GM12865 (cell line): Measurements from ENCODE around the gene CAB39L.

Experiments used
- DNase-seq: peaks from one replicate; pipeline ENCODE4 v3.0.0; 2010; ENCODE audit warnings: low read depth
- H3K4me3 ChIP-seq: 2 replicates; pipeline ENCODE4 v1.5.1; 2011; ENCODE audit warnings: mild to moderate bottlenecking, low read depth, low read length, control low read depth
- TF ChIP-seq, protein P1 (sequence below): IDR thresholded peaks from 2 replicates; pipeline ENCODE4 v1.5.1; 2011; ENCODE audit warnings: low read length, control low read depth, low read depth, inconsistent platforms; ENCODE audit not compliant: insufficient read depth; ENCODE audit errors: missing control alignments

Gene CAB39L

DNA sequence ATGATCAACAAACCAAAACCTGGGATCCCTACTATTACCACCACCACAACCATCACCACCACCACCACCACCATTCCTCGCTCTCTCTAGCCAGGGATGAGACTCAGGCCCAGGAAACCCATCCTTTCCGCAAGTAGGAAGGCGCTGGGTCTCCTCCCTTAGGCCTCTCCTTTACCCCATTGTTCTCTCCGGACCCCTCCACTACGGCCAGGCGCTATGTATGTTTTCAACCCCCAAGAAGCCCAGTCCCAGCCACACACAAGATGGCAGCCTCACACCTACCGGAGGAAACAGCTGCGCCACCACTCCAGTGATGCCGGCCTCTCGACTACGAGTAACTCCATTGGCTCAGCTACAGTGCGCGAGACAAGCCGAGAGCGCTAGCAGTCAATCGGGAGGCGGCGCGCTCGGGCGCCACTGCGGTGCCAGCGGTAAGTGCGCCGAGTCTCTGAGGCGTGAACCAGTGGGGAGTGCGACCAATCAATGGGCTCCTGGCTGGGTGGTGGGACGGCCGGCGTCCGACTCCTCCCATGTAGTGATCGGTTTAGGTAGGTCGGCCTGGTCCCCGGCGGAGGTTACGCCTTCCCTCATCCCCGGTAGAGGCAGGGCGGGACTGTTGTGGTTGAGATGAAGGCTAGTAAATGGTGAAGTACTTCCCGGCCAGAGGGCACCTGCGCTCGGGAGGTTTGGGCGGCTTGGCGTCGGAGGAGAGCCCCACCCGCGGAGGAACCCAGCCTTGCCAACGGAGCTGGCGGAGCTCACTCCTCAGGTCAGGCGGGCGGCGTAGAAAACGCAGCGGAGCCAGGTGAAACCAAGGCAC lies at the start of gene CAB39L, which contains the start of gene SETDB2:
Gene CAB39L (minus strand): TSS at position 361 of the 820 bp plus-strand sequence. CDS start 61,154 bp downstream, outside the sequence.
Gene SETDB2 (plus strand): TSS at position 571 of the 820 bp plus-strand sequence. CDS start 7,620 bp downstream, outside the sequence.
- peak; percentile 100 for DNase-seq
- TF ChIP-seq, protein P1, sequence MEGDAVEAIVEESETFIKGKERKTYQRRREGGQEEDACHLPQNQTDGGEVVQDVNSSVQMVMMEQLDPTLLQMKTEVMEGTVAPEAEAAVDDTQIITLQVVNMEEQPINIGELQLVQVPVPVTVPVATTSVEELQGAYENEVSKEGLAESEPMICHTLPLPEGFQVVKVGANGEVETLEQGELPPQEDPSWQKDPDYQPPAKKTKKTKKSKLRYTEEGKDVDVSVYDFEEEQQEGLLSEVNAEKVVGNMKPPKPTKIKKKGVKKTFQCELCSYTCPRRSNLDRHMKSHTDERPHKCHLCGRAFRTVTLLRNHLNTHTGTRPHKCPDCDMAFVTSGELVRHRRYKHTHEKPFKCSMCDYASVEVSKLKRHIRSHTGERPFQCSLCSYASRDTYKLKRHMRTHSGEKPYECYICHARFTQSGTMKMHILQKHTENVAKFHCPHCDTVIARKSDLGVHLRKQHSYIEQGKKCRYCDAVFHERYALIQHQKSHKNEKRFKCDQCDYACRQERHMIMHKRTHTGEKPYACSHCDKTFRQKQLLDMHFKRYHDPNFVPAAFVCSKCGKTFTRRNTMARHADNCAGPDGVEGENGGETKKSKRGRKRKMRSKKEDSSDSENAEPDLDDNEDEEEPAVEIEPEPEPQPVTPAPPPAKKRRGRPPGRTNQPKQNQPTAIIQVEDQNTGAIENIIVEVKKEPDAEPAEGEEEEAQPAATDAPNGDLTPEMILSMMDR: peak; percentile 22
- H3K4me3 ChIP-seq: peak within 1 kb of the TSS; percentile 81

- no peak for DNase-seq
- H3K4me3 ChIP-seq: no peak overlapping the region
- TF ChIP-seq, protein P1: no peak
Observed at GRCh38 chr13:49488563-49488962, 44.7 kb upstream of the CAB39L start.

DNA sequence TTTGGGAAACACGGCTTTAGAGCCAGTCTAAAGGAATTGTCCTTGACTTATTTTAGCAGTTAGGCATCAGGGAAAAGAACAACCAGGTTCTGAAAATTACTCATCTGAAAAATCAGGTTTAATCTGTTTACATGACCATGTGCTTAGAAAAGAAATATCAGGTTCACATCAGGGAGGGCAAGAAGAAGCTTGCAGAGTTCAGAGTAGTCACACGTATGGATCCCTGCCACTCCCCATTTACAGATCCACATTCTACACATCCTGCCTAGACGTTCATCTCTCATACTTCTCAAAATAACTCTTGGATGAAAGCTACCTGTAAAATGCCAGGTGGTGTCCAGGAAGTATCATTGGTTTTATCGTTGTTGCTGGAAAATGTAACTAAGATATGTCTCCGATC lies 37.9 kb upstream of the CAB39L start:
- DNase-seq: no peak
- TF ChIP-seq, protein P1: no peak
- H3K4me3 ChIP-seq: no peak overlapping the region

DNA sequence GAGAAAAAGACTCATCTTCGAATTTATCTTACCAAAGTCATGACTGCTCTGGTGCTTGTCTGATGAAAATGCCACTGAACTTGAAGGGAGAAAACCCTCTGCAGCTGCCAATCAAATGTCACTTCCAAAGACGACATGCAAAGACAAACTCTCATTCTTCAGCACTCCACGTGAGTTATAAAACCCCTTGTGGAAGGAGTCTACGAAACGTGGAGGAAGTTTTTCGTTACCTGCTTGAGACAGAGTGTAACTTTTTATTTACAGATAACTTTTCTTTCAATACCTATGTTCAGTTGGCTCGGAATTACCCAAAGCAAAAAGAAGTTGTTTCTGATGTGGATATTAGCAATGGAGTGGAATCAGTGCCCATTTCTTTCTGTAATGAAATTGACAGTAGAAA lies 32.7 kb upstream of the CAB39L start:
- H3K4me3 ChIP-seq: no peak overlapping the region
- TF ChIP-seq, protein P1: no peak
- no peak for DNase-seq

GRCh38 chr13:49472186-49472585 lies 28.3 kb upstream of the CAB39L start:
- no peak overlapping the region for H3K4me3 ChIP-seq
- DNase-seq: no peak
- TF ChIP-seq, protein P1: no peak

DNA sequence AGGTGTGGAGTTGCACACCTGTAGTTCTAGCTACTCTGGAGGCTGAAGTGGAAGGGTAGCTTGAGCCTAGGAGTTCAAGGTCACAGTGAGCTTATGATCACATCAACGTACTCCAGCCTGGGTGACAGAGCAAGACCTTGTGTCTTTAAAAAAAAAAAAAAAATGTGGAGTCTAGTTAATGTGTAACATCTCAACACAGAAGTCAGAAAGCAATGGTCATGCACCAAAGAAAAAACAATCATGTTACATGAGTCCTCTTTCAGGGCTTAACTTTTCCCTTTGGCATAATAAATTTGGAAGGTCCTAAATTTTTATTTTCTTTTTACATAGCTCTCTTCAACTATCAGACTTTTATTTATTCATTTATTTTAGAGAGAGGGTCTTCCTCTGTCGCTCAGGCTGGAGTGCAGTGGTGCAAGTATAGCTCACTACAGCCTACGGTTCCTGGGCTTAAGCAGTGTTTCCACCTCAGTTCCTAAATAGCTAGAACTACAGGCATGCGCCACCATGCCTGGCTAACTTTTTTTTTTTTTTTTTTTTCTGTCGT lies 22.5 kb upstream of the CAB39L start:
- TF ChIP-seq, protein P1: no peak
- H3K4me3 ChIP-seq: no peak overlapping the region
- DNase-seq: no peak
